GM20431 (cell line): ENCODE results near the gene PIGN.

Experiments
- in situ Hi-C: fragments of 300-500 bp; cut with MseI, MboI; formaldehyde crosslinking; loops from one replicate; pipeline ENCODE4 v1.15.0; 2020; ENCODE audit warnings: low sequenced_read_pairs; ENCODE audit not compliant: unreplicated experiment

The PIGN gene

GRCh38 chr18:62186774-62187542 is at the start of gene PIGN, which contains the start of gene RELCH:
Gene PIGN, minus strand, starts transcription at chr18:62187056. Its CDS starts 25,703 bp downstream, at chr18:62161353.
Gene RELCH, plus strand, starts transcription at chr18:62187255. Its CDS starts 251 bp downstream, at chr18:62187506.
- in situ Hi-C loops: loop anchor here (25.0 kb wide), 1 partner anchor 350 kb away; no protein-coding TSS in a partner anchor

- in situ Hi-C loops: no loop called here
Measured at GRCh38 chr18:62236252-62236651, 49.4 kb upstream of the PIGN start.

GRCh38 chr18:62226047-62226446 is 39.2 kb upstream of the PIGN start:
- in situ Hi-C loops: no loop called here

GRCh38 chr18:62224229-62224628 is 37.4 kb upstream of the PIGN start:
- in situ Hi-C loops: no loop called here

- in situ Hi-C loops: no loop called here
Measured at GRCh38 chr18:62214790-62215189, 27.9 kb upstream of the PIGN start.

GRCh38 chr18:62211325-62211828 is 24.5 kb upstream of the PIGN start:
- in situ Hi-C loops: no loop called here

GRCh38 chr18:62210138-62210537 is 23.3 kb upstream of the PIGN start:
- in situ Hi-C loops: no loop called here

GRCh38 chr18:62209046-62209445 is 22.2 kb upstream of the PIGN start:
- in situ Hi-C loops: no loop called here

- in situ Hi-C loops: no loop called here
Measured at GRCh38 chr18:62206593-62206992, 19.7 kb upstream of the PIGN start.

- in situ Hi-C loops: no loop called here
Measured at GRCh38 chr18:62205824-62206223, 19.0 kb upstream of the PIGN start.

GRCh38 chr18:62201870-62202269 is 15.0 kb upstream of the PIGN start:
- in situ Hi-C loops: no loop called here

GRCh38 chr18:62200121-62200914 is 13.5 kb upstream of the PIGN start:
- in situ Hi-C loops: no loop called here

- in situ Hi-C loops: loop anchor here (25.0 kb wide), 1 partner anchor 338 kb away; no protein-coding TSS in a partner anchor
Measured at GRCh38 chr18:62199629-62200028, 12.8 kb upstream of the PIGN start.

- in situ Hi-C loops: loop anchor here (25.0 kb wide), 1 partner anchor 339 kb away; no protein-coding TSS in a partner anchor
Measured at GRCh38 chr18:62198259-62198658, 11.4 kb upstream of the PIGN start.

- in situ Hi-C loops: loop anchor here (25.0 kb wide), 1 partner anchor 340 kb away; no protein-coding TSS in a partner anchor
Measured at GRCh38 chr18:62196980-62197379, 10.1 kb upstream of the PIGN start.

- in situ Hi-C loops: loop anchor here (25.0 kb wide), 1 partner anchor 341 kb away; no protein-coding TSS in a partner anchor
Measured at GRCh38 chr18:62196079-62196478, 9.2 kb upstream of the PIGN start.

- in situ Hi-C loops: loop anchor here (25.0 kb wide), 1 partner anchor 348 kb away; no protein-coding TSS in a partner anchor
Measured at GRCh38 chr18:62189208-62189607, 2.4 kb upstream of the PIGN start.

GRCh38 chr18:62187543-62188510 is 971 bp upstream of the PIGN start:
- in situ Hi-C loops: loop anchor here (25.0 kb wide), 1 partner anchor 349 kb away; no protein-coding TSS in a partner anchor

GRCh38 chr18:62186499-62186773 is 420 bp downstream of the PIGN start:
- in situ Hi-C loops: loop anchor here (25.0 kb wide), 1 partner anchor 351 kb away; no protein-coding TSS in a partner anchor
